HG02884 (cell line): ENCODE measurements around the gene FIGNL2.

Experiments
- ATAC-seq: cut with Tn5 transposase; IDR thresholded peaks from one replicate; pipeline ENCODE4 v1.9.1; 2021; ENCODE audit warnings: mild to moderate bottlenecking, moderate library complexity; ENCODE audit not compliant: unreplicated experiment

Gene FIGNL2

DNA sequence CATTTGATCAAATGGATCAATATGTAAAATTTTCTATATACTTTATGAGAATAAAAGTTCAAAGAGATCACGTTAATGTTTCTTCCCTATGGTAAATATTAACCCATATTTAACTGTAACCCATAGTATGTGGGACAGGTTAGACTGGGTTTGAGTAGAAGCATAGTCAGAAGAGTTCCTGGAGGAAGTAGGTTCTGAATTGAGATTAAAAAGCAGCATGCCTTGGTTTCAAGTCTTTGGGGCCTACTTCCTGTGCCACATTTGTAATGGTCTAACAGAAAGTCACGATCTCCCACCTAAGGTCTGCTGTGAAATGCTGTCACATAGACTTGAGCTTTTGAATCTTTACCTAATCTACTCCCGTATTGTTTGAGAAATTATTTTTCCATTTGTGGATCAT is 63.8 kb downstream of the FIGNL2 start:
- no peak for ATAC-seq

DNA sequence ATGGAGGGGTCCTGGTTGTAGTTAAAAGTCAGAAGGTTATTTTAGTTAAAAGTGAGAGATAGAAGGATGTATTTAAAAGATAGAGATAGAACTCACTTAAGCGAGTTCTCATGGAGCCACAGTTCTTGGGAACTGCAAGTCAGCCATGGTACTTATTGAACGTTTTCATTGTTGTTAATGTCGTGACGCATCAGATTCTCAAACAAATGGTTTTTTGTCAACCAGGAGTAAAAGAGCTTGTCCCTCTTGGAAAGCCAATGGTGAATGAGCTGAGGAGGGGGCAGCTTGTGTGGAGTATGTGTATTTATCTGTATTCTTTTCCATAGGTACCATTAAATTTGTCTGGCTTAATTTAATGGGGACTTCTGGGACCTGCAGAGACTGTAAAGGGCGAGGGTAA is 68.6 kb downstream of the FIGNL2 start:
- no peak for ATAC-seq

DNA sequence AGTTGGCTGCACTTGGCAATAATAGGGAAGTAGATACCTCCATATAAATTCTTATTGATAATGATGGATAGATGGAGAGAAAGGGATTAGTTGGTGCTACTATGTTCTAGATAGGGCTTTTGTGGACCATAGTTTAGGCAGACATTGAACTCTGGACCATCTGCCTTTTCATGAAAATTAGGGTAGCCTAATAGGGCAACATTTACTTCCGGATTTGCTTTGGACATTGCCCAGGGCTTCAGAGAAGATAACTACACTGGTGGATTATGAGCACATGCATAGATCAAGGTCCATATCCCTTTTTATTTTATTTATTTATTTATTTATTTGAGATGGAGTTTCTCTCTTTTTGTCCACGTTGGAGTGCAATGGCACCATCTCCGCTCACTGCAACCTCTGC is 70.5 kb downstream of the FIGNL2 start:
- no peak for ATAC-seq

DNA sequence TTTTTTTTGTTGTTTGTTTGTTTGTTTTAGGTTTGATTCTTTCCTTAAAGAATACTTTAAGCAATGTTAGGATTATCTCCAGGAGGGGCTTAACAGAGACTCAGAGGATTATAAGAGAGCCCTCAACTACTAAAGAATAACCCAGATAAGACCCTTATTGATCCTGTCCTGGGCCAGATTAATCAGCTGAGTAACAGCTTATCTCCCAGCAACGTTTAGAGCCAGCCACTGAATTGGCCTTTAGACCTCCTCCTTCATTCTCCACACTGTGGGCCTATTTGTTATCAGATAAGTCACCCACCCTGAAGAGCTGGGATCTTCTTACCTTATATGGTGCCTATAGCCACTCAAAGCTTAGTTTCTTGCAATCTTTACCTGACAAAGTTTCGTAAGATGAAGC is 71.1 kb downstream of the FIGNL2 start:
- no peak for ATAC-seq

DNA sequence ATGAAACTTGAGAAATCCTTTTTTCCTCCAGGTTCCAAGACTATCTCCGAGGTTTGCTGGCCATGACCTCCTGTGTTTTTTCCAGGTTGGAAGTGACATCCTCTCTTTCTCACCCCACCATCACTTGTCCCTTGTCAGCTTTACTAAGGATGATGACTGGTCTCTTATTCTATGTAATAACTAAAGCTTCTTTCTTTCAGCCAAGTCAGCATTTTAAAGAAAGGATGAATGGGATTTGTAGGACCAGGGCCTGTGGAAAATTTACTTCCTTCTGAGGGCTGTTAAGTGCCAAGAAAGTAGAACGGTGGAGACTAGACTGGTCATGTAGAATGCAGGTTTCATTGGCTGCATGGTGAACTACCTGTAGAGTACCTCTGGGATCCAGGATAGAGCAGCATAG is 73.6 kb downstream of the FIGNL2 start:
- ATAC-seq, result no peak

DNA sequence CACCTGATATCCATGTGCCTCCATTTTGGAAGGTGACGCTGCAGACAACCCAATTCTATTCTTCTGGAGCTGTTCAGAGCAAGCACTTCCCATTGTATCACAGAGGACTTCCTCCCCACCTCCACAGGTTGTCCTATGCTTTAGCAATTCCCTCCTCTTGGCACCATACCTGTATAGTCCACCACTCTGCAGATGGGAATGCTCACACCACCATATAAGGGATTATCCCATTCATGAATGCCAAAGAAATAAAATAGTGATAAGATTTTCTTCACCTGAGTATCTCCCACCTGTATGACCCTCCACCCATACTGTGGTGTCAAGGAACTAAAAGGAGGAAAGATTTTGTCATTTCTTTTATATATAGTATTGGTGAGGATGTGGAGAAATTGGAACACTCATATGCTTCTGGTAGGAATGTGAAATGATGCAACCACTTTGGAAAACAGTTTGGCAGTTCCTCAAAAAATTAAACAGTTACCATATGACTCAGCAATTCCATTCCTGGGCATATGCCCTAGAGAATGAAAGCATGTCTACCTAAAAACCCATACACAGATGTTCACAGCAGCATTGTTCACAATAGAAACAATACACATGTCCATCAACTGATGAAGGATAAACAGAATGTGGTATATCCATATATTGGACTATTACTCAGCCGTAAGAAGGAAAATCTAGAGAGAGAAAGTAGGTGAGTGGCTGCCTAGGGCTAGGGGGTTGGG is 75.2 kb downstream of the FIGNL2 start:
- ATAC-seq, result no peak

DNA sequence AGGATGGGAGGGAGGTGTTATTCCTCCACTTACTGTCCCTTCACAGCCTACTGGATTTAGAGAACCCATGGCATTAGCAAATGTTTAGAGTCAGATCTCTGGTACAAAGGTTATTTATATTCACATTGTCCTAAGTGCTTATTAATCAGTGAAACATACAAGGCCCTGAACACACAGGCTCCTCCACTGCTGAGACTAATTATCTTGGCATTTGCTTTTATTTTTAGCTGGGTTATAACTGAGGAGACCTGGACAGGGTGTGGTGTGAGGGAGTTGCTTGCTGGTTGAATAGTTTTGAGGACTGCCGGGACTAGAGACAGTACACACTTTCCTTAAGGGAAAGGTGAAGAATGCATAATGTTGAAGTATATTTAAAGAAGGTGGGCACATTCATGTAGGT is 77.5 kb downstream of the FIGNL2 start:
- ATAC-seq, result no peak
